HG03442 (cell line): ENCODE measurements around the gene SMIM30.
"Not testable (repeated sequence)": the region's sequence is repeated elsewhere in the genome, so short reads cannot be mapped to it uniquely, and the experiment has no call there.

Experiments
- ATAC-seq: cut with Tn5 transposase; IDR thresholded peaks from one replicate; pipeline ENCODE4 v1.9.1; 2021; ENCODE audit warnings: mild to moderate bottlenecking, moderate library complexity; ENCODE audit not compliant: unreplicated experiment

The SMIM30 gene

DNA sequence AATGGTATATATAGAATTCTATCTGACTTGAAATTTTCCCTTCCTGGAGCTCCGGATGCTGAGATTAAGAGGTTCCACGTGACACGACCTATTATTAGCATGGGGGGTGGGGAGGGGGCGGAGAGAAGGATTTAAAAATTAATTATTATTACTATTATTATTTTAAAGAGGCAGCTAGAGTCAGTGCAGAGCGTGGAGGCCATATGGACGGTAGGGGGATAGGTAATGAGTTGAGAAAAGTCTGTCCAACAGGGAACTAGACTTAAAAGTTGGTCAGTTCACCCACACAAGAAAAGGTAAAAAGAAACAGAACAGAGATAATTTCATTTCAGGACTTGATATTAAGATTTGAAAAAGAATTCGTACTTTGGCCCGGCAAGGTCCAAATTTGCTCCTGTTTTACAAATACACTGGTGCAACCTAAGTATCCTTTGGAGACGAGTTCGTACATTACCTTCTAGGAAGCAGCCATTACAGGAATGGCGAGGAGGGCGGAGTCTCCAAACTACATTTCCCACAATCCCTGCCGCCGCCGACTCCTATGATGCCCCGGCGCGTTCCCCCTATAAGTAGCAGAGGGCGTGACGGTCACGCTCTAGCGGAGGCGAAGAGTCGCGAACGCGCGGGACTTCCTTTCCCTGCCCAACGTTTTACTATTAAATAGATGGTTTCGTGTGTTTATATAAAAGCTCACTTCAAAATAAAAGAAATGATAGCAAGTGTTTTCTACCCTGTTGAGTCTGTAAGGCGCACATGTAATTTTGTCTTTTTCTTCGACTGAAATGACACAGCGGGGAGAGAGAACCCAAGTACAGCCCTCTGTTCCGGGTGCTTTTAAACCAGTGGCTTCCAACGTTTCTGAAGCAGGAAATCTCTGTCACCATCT lies at the start of gene SMIM30:
Gene SMIM30, minus strand, starts transcription at position 481 of the 886 bp plus-strand sequence. CDS start 976 bp downstream, outside the sequence.
- peak; percentile 100 for ATAC-seq

DNA sequence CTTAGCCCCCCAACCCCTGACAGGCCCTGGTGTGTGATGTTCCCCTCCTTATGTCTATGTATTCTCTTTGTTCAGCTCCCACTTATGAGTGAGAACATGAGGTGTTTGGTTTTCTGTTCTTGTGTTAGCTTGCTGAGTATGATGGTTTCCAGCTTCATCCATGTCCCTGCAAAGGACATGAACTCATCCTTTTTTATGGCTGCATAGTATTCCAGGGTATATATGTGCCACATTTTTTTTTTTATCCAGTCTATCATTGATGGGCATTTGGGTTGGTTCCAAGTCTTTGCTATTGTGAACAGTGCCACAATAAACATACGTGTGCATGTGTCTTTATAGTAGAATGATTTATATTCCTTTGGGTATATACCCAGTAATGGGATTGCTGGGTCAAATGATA lies 47.8 kb upstream of the SMIM30 start:
- not testable (repeated sequence) for ATAC-seq

- ATAC-seq = no peak
These were observed 42.7 kb upstream of the SMIM30 start for GRCh38 chr7:113161050-113161449.

- ATAC-seq = peak; percentile 71
These were observed 41.5 kb upstream of the SMIM30 start for GRCh38 chr7:113159746-113160339.

GRCh38 chr7:113158756-113159155 lies 40.4 kb upstream of the SMIM30 start:
- ATAC-seq = no peak

GRCh38 chr7:113154117-113154516 lies 35.8 kb upstream of the SMIM30 start:
- no peak for ATAC-seq

- ATAC-seq = no peak
These were observed 26.5 kb upstream of the SMIM30 start for GRCh38 chr7:113144817-113145216.

DNA sequence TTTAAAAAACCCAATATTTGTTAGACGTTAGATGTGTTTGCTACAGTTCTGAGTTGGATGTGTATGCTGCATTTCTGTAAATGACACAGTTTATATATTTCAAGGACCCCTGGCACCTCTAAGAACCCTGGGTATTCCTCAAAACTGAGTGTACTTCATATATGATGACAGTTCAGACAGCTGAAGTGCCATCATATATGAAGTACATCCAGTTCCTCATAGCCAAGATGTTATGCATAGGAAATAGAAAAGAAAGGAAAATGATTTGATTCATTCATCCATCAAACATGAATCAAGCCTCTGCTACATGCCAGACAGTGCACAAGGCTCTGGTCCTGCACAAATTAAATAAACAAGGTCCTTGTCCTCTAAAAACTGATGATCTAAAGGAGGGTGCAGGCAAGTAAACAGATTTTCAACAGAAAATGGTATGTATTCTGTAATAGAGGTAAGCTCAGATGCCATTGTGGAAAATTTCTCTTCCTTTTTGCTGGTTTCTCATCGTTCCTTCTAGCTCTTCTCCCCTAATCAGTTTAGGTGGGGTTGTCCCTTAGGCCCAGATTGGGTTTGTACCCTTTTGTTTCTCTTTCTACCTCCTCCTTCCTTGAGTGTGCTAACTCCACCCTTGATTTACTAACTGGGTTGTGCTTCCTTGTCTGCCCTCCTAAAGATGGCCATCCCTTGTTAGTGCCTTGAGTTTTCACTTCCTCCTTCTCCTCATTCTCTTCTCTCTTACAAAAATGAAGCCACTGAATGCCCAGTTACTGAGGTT lies 25.3 kb upstream of the SMIM30 start:
- peak; percentile 57 for ATAC-seq

DNA sequence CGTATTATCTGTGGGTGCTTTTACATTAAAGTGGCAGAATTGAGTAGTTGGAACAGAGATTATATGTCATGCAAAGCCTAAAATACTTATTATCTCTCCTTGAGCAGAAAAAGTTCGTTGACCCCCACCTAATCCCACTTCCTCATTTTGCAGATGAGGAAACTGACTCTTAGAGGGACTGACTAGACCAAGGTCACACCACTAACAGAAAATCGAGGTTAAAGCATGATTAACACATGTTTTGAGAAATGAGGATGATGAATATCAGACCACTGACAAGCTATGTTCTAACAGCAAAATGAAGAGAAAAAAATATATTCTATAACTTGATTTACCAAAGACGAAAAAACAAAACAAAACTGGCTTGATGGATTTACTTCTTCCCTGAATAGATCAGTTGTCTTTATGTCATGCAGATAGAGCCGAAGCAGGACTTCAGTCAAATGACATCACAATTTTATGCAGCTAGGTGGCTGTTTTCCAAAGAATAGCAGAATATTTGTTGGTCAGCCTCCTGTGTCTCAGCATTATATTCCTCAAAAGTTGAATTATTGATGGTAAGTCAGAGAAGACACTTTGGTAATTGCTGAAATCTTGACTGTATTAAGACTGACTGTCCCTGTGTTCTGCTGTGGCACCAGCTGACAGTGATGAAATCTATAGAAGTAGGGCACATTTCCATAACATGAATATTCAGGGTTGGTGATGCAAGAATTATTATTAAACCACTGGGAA lies 24.2 kb upstream of the SMIM30 start:
- ATAC-seq = peak; percentile 65

DNA sequence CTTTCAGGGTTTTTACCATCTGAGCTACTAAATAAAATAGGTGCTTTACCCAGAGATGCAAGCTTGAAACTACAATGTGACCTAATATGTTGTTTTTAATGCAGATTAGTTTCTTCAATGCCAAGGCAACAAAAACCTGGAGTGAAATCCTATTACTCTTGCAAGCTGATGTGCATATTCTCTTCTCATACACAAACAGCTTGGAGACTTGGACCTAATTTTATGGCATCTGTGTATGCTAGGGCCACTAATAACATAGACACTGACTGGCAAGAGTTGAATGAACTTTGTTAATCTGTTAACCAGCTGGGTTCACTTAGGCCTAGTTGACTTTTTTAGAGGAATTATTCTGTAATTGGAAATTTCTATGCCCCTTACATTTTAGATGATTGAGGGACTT lies 23.4 kb upstream of the SMIM30 start:
- no peak for ATAC-seq

GRCh38 chr7:113140956-113141355 lies 22.6 kb upstream of the SMIM30 start:
- ATAC-seq = no peak

DNA sequence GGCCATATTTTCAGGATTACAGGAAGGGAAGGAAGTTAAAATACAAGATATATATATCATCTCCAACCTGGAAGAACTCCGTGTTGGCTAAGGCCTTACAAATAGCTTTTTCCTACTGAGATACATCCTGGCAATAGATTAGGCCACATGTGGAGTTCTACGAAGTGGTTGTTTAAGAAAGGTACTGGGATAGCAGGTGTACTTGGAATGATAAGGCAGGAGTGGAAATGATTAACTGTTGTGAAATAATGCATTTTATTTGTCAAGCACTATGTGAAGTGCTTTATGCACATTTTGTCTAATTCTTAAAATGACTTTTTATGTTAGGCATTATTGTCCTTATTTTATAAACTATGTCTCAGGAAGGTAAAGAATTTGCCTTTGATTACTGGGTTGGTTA lies 18.9 kb upstream of the SMIM30 start:
- no peak for ATAC-seq

GRCh38 chr7:113134025-113134424 lies 15.7 kb upstream of the SMIM30 start:
- no peak for ATAC-seq

DNA sequence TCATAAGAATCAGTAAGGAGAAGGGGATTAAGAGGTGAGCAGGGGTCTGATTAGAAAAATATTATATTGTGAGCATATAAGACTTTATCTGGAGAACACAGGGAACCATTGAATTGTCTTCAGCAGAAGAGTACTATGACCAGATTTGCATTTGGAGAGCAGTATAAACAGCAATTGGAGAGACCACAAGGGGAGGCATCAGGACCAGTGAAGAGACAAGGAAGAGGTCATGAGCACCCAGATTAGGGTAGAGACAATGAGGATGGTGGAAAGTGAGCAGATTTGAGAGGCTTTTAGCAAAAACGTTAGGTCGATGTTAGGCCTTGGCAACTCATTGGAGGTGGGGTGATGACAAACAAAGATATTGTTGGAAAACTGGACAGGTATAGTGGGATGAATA lies 13.0 kb upstream of the SMIM30 start:
- no peak for ATAC-seq

DNA sequence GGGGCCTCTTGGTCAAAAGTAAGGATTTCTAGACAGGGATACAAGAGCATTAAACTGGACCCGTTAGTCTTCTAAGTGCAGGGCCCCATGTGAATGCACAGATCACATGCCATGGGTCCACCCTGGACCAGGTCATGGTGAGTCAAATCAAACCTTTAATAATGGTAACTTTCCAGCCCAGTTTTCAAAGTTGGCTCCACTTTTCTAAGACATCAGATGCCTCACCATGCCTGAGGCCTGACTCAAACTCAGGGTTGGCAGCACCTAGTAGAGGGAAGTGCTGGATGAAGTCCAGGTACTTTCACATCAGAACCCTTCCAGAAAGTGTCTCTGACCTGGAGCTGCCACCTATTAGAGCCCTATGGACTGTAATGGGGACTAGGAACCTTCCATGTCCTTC lies 9.7 kb upstream of the SMIM30 start:
- no peak for ATAC-seq

GRCh38 chr7:113125728-113126127 lies 7.4 kb upstream of the SMIM30 start:
- ATAC-seq = no peak

DNA sequence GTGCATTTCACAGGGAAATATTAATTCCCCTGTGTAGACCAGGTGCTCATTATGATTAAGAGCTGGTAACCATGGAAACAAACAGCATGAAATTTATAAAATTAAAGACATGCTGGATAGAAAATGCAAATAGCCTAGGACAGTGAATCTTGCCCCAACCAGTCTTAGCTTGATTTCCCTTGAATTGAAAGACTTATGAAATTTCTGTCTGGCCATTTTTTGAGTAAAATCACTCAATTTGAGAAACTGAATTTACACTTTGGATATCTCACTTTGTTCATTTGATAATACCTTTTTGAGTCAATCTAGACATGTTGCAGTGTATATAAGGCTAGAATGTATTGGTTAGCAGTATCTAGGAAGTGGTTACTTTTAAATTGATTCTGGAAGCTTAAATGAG lies 4.4 kb upstream of the SMIM30 start:
- no peak for ATAC-seq

DNA sequence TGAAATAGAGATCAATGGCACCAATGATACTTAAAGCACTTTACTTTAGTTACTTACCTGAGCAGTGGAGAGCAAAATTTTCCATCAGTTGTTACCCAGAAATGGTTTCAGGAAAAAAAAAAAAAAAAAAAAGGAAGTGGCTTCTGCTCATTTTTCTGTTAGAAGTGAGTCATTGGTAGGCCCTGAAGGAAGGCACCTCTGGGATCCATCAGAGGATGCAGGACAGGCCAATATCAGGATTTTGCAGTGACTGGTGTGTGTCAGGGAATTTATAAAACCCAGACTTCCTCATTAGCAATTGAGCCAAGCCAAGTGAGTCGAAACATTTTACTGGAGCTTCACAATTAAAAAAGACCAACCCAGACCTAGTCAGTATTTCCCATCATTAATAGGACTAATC lies 2.3 kb upstream of the SMIM30 start:
- ATAC-seq = no peak

- ATAC-seq = no peak
These were observed 1.1 kb upstream of the SMIM30 start for GRCh38 chr7:113119429-113119828.

- not testable (repeated sequence) for ATAC-seq
These were observed 980 bp downstream of the SMIM30 start for GRCh38 chr7:113117374-113117774.

DNA sequence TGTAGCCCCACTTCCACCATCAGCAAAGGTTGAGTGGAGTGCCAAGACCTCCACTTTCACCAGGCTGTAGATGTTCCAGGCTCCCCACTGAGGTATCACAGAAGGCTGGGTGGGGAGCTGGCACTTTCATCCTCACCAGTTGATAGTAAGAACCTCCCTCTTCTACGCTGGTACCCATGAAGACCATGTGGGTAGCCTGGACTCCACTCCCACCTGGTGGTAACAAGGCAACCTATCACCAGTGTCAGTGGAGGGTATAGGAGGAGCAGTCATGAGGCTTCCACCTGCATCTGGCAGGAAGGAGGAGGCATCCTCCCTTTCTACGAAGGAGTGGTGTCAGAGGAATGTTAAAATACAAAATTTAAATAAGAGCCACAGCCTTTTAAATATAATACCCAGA lies 4.4 kb downstream of the SMIM30 start:
- ATAC-seq = no peak
